ENCODE results near the gene CDKL4.
"Not testable (repeated sequence)": the region's sequence is repeated elsewhere in the genome, so short reads cannot be mapped to it uniquely, and the experiment has no call there.

The CDKL4 gene

DNA sequence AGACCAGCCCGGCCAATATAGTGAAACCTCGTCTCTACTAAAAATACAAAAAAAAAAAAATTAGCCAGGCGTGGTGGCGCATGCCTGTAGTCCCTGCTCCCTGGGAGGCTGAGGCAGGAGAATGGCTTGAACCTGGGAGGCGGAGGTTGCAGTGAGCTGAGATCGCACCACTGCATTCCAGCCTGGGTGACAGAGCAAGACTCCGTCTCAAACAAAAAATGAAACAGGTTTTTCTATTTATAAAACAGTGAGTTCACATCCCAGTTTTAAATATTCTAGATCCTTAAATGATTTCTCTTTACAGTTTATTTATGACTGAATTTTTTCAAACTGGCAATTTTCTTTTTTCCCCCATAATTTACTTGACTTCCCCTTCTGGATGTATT lies 102.8 kb downstream of the CDKL4 start:
- DNase-seq = not testable (repeated sequence)

DNA sequence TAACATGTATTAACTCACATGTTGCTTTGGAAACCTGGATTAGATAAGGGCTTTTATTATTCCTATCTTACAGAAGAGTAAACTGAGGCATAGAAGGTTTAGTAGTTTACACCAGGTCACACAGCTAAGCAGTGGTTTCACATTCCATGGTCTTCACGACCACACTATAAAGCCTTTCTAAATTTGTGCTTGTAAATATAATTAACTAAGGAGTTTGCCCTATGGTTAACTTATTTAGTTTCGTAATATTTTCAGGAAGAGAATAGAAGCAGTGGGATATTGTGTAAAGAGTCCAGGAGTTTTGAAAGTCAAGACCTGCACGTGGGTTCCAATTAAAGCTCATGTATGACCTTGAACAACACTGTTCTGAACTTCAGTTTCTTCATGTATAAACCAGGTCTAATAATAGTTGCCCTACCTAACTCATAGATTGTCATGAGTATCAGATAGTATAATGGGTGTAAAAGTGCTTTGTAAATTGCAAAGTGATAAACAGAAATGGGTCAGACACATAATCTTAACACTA lies 103.4 kb downstream of the CDKL4 start:
- no peak for DNase-seq

- no peak for DNase-seq
Observed at GRCh38 chr2:39139511-39140237, 104.1 kb downstream of the CDKL4 start.

- no peak for DNase-seq
Observed at GRCh38 chr2:39138837-39139211, 104.9 kb downstream of the CDKL4 start.

DNA sequence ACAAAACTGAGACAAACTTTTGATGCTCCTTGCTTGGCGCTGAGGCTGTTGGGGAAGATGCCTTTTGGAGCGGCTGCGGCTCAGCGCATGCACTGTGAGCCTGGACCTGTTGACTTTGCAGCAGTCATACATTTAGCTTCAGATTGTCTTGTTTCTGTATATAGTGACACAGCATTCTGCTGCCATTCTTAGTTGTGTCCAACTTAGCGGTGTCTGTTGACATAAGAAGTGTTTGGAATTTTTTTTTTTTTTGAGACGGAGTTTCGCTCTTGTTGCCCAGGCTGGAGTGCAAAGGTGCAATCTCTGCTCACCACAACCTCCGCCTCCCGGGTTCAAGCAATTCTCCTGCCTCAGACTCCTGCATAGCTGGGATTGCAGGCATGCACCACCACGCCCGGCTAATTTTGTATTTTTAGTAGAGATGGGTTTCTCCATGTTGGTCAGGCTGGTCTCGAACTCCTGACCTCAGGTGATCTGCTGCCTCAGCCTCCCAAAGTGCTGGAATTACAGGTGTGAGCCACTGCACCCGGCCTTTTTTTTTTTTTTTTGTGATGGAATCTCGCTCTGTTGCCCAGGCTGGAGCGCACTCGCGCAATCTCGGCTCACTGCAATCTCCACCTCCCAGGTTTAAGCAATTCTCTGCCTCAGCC lies 105.5 kb downstream of the CDKL4 start:
- DNase-seq = not testable (repeated sequence)

DNA sequence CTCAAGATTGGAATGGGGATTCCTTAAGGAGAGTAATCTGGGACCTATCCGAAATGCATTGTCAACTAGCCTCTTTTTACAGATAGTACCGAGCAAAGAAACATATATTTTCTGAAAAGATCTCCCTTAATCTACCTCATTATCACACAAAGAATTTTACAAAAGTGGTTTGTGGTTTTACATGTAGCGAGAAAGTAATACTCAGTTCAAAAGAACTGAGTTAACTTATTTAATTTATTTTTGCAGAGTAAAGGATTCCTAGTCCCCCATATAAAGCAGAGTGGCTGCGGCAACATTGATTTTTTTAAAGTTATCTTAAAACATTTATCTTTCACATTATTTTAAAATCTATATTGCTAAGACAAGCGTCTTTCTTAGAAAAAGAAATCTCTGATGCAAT lies 107.0 kb downstream of the CDKL4 start:
- DNase-seq = no peak

DNA sequence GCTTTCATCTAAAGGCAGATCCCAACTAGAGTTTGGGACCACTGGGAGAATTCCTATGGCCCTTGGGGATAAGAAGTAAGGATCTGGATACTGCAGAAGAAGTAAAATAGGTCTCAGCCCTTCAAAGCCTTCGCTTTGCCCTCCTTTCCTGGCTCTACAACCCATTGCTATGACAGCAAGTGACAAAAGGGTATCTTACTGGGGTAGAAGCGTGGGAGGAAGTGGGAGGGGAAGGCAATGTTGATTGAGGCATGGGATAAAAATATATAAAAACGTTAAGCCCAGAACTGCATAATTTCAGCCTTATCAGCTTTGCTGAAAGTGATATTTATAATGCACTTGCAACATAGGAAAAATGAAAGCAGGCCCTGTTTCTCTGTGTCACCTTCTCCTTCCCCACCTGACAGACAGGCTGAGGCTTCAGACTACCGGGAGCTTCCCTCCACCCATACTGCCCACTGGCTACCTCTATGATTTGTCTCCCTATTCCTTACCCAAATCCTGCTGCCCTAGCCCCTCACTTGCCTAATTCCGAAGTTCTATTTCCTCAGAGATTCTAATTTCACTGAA lies 108.0 kb downstream of the CDKL4 start:
- DNase-seq = no peak

- DNase-seq = no peak
Observed at GRCh38 chr2:39133215-39133851, 110.4 kb downstream of the CDKL4 start.

- DNase-seq = peak; percentile 16
Observed at GRCh38 chr2:39128919-39129391, 114.8 kb downstream of the CDKL4 start.

- no peak for DNase-seq
Observed at GRCh38 chr2:39127973-39128372, 115.8 kb downstream of the CDKL4 start.
